ENCODE measurements around the gene TCEANC2. TPM values are rescaled to one million over a fixed set of nuclear protein-coding genes. Genes with fewer than 3 reads are reported as not detected.

Gene TCEANC2
- polyA plus RNA-seq, 1 donor = 9.4 TPM

- DNase-seq = no peak
Observed at GRCh38 chr1:54111624-54112023, 58.2 kb downstream of the TCEANC2 start.

- DNase-seq = no peak
Observed at GRCh38 chr1:54112027-54112426, 58.6 kb downstream of the TCEANC2 start.

- no peak for DNase-seq
Observed at GRCh38 chr1:54112705-54113368, 59.4 kb downstream of the TCEANC2 start.

GRCh38 chr1:54114001-54114400 lies 60.6 kb downstream of the TCEANC2 start:
- DNase-seq = no peak

GRCh38 chr1:54114955-54115354 lies 61.5 kb downstream of the TCEANC2 start:
- no peak for DNase-seq

GRCh38 chr1:54115520-54115919 lies 62.1 kb downstream of the TCEANC2 start:
- no peak for DNase-seq

- no peak for DNase-seq
Observed at GRCh38 chr1:54117815-54118563, 64.6 kb downstream of the TCEANC2 start.

GRCh38 chr1:54118704-54119103 lies 65.3 kb downstream of the TCEANC2 start:
- no peak for DNase-seq

- DNase-seq = no peak
Observed at GRCh38 chr1:54120018-54120697, 66.8 kb downstream of the TCEANC2 start.

- no peak for DNase-seq
Observed at GRCh38 chr1:54120698-54121481, 67.5 kb downstream of the TCEANC2 start.

GRCh38 chr1:54121482-54122134 lies 68.2 kb downstream of the TCEANC2 start:
- DNase-seq = peak; percentile 79

- no peak for DNase-seq
Observed at GRCh38 chr1:54122135-54122751, 68.8 kb downstream of the TCEANC2 start.

GRCh38 chr1:54122992-54123391 lies 69.6 kb downstream of the TCEANC2 start:
- DNase-seq = no peak

GRCh38 chr1:54124472-54124871 lies 71.1 kb downstream of the TCEANC2 start:
- no peak for DNase-seq

GRCh38 chr1:54124906-54125305 lies 71.5 kb downstream of the TCEANC2 start:
- DNase-seq = no peak

- no peak for DNase-seq
Observed at GRCh38 chr1:54125386-54126070, 72.1 kb downstream of the TCEANC2 start.

- no peak for DNase-seq
Observed at GRCh38 chr1:54126271-54126815, 72.9 kb downstream of the TCEANC2 start.

- DNase-seq = no peak
Observed at GRCh38 chr1:54127594-54128300, 74.3 kb downstream of the TCEANC2 start.

- no peak for DNase-seq
Observed at GRCh38 chr1:54129858-54130257, 76.5 kb downstream of the TCEANC2 start.

- DNase-seq = no peak
Observed at GRCh38 chr1:54131419-54131818, 78.0 kb downstream of the TCEANC2 start.
